Measurements from ENCODE around the gene NTN3. TPM values are rescaled to one million over a fixed set of nuclear protein-coding genes. Genes with fewer than 3 reads are reported as not detected.

Gene NTN3
- 0.87 and 0.90 TPM in 2 replicates for total RNA-seq (2021)
- percentile 14 among the genes with signal in this experiment for Bru-seq, nascent RNA
- percentile 13 among the genes with signal in this experiment for BruChase-seq, experiment 1, labeled RNA remaining after a 2-hour chase
- percentile 16 among the genes with signal in this experiment for BruChase-seq, experiment 2, labeled RNA remaining after a 6-hour chase
- long read RNA-seq, result 0 reads

GRCh38 chr16:2471016-2471652, at the start of gene NTN3:
Gene NTN3, plus strand, starts transcription at chr16:2471297. Its CDS starts 405 bp downstream, at chr16:2471702.
- H3K36me3 ChIP-seq (ENCODE audit: low read depth), result no peaks in the 10 kb centered on the region

GRCh38 chr16:2422123-2422867, 48.8 kb upstream of the NTN3 start:
- Histone ChIP-seq H3K27ac (no peak overlapping the region), H3K4me1 (replicated peaks; ENCODE audit: insufficient read depth) (peaks cover 16% of the 10 kb centered on the region), H3F3A (ENCODE audit: insufficient read depth, low read depth) (peaks cover 4% of the 10 kb centered on the region; the same call in 1 of the 2 replicates), H3K4me2 (no peak overlapping the region), H4K20me1 (ENCODE audit: insufficient read depth) (no peaks in the 10 kb centered on the region), H3K36me3 (ENCODE audit: low read depth) (no peaks in the 10 kb centered on the region), H3K27me3 (ENCODE audit: insufficient read depth, low read depth) (no peaks in the 10 kb centered on the region), H3K4me3 (no peak overlapping the region), H3K79me2 (ENCODE audit: low read depth) (no peaks in the 10 kb centered on the region), H3K9me3 (ENCODE audit: insufficient read depth, low read depth) (no peaks in the 10 kb centered on the region), H3K9me2 (ENCODE audit: insufficient read depth) (no peaks in the 10 kb centered on the region), H2AFZ (no peak overlapping the region)
- BruUV-seq (replicated peaks), result no TSS peak
- ChIA-PET POLR2A (ENCODE audit: unreplicated experiment) (no interaction called here), CTCF (interaction anchor here (0.7 to 0.8 kb wide), 2 partner anchors 12 to 28 kb away, joined by 3 read pairs; no protein-coding TSS in a partner anchor)
- TF ChIP-seq CTCF (conservative IDR thresholded peaks at IDR 0.05) (no peak), EZH2 (IDR thresholded peaks at IDR 0.05; ENCODE audit: low read depth) (no peak)
- no peak for DNase-seq
- intact Hi-C loops (cut with micrococcal nuclease; ENCODE audit: unreplicated experiment), result no loop called here

More at GRCh38 chr16:2471016-2471652, at the start of gene NTN3:
- Histone ChIP-seq H3K27ac (no peak within 1 kb of the TSS), H3K4me3 (no peak within 1 kb of the TSS), H3F3A (ENCODE audit: insufficient read depth, low read depth) (peaks cover 28% of the 10 kb centered on the region; the same call in 1 of the 2 replicates), H3K4me2 (no peak within 1 kb of the TSS), H4K20me1 (ENCODE audit: insufficient read depth) (peaks cover 4% of the 10 kb centered on the region; the same call in 1 of the 2 replicates), H3K27me3 (ENCODE audit: insufficient read depth, low read depth) (no peaks in the 10 kb centered on the region), H2AFZ (no peak within 1 kb of the TSS), H3K9me3 (ENCODE audit: insufficient read depth, low read depth) (no peaks in the 10 kb centered on the region), H3K79me2 (ENCODE audit: low read depth) (peaks cover 10% of the 10 kb centered on the region), H3K9me2 (ENCODE audit: insufficient read depth) (no peaks in the 10 kb centered on the region), H3K4me1 (replicated peaks; ENCODE audit: insufficient read depth) (peaks cover 24% of the 10 kb centered on the region; the same call in 1 of the 2 replicates)
- DNase-seq, result peak in 1 of 2 experiments; percentile 28
- no TSS peak for BruUV-seq (replicated peaks)
- POLR2A ChIA-PET (ENCODE audit: unreplicated experiment), result interaction anchor here (0.6 kb wide), 1 partner anchor 213 kb away, joined by 6 read pairs; no protein-coding TSS in a partner anchor
- TF ChIP-seq CTCF (conservative IDR thresholded peaks at IDR 0.05) (no peak), EZH2 (IDR thresholded peaks at IDR 0.05; ENCODE audit: low read depth) (no peak)
- intact Hi-C loops (cut with micrococcal nuclease; ENCODE audit: unreplicated experiment), result no loop called here
- CTCF ChIA-PET, result no interaction called here
